Jurkat, Clone E6-1 (cell line): ENCODE data around the gene SLC17A9. TPM values are rescaled to one million over a fixed set of nuclear protein-coding genes. Genes with fewer than 3 reads are reported as not detected.

Source experiments
- DNase-seq: peaks from one replicate; pipeline ENCODE4 v3.0.0-alpha.2; 2011; ENCODE audit warnings: low read depth, low spot score
- H3K4me3 ChIP-seq: 2 replicates; pipeline ENCODE4 v1.5.1; 2011; ENCODE audit warnings: mild to moderate bottlenecking, low read length, control low read depth, moderate library complexity
- polyA plus RNA-seq: library from polyadenylated mRNA; unstranded; fragments of >200 nt; gene quantifications from one replicate; pipeline ENCODE4 v1.2.1, GENCODE V29; 2012; ENCODE audit warnings: missing spikeins; ENCODE audit not compliant: insufficient read length, insufficient read depth

Gene SLC17A9, protein sequence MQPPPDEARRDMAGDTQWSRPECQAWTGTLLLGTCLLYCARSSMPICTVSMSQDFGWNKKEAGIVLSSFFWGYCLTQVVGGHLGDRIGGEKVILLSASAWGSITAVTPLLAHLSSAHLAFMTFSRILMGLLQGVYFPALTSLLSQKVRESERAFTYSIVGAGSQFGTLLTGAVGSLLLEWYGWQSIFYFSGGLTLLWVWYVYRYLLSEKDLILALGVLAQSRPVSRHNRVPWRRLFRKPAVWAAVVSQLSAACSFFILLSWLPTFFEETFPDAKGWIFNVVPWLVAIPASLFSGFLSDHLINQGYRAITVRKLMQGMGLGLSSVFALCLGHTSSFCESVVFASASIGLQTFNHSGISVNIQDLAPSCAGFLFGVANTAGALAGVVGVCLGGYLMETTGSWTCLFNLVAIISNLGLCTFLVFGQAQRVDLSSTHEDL
- 3.1 TPM for polyA plus RNA-seq

DNA sequence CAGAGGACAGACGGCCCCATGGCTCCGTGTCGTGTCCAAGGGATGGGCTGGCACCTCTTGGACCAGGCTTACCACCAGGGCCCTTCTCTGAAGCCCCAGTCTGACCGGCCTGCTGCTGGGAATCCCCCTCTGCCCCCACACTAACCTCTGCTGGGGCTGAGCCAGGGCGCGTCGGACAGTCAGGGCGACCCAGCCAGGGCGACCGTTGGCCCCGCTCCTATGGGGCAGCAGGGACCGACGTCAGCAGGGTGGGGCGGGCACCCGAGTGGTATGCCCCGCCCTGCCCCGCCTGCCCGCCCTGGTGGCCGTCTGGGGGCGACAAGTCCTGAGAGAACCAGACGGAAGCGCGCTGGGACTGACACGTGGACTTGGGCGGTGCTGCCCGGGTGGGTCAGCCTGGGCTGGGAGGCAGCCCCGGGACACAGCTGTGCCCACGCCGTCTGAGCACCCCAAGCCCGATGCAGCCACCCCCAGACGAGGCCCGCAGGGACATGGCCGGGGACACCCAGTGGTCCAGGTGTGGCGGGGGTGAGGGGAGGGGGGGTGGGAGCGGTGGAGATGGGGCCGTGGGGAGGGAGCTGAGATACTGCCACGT is at the start of gene SLC17A9:
Gene SLC17A9 (plus strand): TSS at position 337 of the 595 bp plus-strand sequence. CDS start 122 bp downstream, at position 459.
- DNase-seq: no peak
- peak within 1 kb of the TSS; percentile 15; the same call in 1 of the 2 replicates for H3K4me3 ChIP-seq

DNA sequence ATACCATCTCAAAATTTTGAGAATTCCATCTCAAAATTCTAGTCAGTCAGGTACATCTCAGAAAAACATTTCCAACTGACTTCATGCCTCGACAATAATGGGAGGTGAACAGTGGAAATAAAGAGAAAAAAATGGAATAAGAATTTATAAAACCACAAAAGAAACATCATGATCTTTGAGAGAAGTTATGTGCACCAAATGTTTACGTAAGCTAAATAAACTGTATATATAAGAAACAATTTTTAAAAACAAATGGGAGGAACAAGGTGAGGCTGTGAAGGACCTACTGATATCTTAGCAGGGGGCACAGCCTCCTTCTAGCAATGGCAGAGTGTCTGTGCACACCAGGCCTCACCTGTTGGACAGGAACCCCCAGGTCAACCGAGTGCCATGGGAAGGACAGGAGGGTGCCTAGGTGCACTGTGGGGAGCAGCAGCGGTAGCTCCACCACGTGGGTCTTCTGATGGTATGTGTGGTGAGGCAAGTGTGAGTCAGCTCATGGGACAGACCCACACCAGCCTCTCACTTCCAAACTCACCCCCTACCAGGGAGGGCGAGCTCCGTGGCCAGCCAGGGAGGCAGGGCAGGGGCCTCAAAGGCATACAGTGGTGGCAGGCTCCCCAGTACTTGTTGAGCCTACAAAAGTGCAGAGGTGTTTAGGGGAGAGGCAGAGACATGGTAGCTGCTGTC is 49.4 kb upstream of the SLC17A9 start:
- H3K4me3 ChIP-seq: no peak overlapping the region

DNA sequence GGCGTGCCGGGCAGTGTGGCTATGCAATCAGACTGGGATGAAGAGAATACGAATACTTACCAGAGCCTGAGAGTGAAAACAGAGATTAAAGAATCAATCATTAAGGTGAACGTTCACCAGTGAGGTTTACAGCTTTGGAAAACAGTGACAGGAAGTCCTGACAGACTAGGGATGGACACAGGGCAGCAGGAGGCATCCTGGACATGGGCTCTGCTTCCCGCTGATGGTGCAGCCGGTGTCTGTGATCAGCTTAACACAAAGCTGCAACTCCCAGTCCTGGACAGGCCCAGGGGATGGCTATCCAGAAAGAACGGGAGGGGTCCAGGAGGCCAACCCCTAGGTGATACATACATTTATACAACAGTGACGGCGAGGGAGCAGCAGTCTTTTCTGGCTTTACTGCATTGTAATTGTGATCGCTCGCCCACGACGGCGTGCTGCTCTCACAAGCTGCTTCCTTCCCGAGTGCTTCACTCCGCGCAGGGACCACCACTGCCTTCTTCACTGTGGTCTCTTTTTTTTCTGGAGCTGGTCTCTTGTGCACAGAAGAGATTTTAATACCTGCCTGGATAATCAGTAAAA is 46.9 kb upstream of the SLC17A9 start:
- DNase-seq: no peak
- H3K4me3 ChIP-seq: no peak overlapping the region

More for the DNA sequence above, 49.4 kb upstream of the SLC17A9 start:
- no peak for DNase-seq

DNA sequence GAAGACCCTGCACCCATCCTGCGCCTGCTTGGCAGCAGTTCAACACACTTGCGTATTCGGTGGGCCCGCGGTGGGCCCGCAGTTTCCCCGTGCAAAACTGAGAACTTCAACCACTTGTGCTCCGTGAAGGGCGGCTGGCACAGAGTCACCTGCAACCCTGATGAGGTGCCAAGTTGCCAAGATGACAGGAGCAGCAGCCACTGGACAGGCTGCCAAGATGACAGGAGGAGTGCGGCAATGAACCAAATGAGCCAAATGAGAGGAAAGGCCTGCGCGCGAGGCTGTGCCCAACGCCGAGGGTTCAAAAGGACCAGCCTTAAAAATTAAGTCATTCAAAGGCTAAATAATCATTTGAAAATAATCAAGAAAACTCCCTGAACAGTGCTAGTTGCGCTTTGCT is 46.3 kb upstream of the SLC17A9 start:
- no peak for DNase-seq
- no peak overlapping the region for H3K4me3 ChIP-seq

DNA sequence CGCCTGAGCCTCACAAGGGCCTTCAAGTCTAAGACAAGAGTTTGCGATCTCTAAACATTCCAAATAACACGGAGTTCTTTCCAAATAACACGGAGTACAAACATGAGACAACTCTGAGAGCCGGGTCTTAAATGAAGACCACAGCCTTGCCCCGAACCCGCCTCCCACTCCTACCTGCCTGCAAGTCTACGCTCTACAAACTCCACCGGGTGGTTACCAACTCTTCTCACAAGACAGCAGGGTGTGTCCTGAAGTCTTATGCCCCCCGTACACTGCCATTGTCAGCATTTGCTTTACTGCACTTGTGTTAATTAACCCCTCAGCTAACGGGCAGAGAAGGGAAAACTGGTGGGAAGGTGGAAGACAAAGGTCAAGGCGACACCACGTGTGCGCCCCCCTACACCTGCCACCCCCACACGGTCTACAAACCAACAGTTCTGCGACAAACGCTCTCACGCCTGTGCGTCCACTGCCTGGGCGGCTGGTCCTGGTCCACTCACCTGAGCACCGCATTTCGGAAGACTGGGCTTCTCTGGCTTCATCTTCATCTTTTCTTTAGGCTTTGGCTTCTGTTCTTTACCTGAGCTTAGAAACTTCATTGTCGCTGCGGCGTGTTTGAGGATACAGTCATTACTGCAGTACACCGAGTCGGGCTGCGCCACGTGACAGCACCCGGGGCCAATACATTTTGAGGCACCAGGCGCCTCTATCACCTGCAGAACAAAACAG is 45.7 kb upstream of the SLC17A9 start:
- DNase-seq: no peak
- no peak overlapping the region for H3K4me3 ChIP-seq

DNA sequence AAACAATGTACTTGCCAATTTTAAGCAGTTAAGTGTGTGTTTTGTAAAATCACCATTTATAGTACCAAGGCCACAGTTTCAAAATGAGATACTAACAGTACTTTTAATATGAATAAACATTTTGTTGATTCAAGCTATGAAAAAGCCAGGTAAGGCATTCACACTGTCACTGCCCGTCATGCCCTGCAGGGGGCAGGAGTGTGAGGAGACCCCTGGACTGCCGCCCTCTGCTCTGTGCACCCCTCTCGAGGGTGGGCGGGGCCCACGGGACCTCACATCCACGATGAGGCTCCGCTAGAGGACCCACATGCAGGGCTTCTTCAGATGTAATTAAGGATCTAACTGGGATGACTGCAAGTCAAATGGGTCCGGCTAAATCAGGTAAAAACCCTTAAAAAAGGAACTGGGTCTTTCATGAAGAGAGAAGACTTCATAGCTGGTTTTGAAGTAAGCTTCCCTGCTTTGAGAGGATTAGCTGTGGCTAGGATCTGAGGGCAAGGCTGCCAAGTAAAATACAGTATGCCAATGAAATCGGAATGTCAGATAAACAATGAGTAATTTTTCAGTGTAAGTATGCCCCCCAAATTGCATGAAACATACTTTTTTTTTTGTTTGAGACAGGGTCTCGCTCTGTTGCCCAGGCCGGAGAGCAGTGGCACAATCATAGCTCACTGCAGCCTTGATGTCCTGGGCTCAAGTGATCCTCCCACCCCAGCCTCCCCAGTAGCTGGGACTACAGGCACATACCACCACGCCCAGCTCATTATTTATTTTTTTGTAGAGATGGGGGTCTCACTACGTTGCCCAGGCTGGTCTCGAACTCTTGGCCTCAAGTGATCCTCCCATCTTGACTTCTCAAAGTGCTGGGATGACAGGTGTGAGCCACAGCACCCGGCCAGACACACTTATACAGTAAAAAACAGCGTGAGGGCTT is 44.9 kb upstream of the SLC17A9 start:
- no peak for DNase-seq

DNA sequence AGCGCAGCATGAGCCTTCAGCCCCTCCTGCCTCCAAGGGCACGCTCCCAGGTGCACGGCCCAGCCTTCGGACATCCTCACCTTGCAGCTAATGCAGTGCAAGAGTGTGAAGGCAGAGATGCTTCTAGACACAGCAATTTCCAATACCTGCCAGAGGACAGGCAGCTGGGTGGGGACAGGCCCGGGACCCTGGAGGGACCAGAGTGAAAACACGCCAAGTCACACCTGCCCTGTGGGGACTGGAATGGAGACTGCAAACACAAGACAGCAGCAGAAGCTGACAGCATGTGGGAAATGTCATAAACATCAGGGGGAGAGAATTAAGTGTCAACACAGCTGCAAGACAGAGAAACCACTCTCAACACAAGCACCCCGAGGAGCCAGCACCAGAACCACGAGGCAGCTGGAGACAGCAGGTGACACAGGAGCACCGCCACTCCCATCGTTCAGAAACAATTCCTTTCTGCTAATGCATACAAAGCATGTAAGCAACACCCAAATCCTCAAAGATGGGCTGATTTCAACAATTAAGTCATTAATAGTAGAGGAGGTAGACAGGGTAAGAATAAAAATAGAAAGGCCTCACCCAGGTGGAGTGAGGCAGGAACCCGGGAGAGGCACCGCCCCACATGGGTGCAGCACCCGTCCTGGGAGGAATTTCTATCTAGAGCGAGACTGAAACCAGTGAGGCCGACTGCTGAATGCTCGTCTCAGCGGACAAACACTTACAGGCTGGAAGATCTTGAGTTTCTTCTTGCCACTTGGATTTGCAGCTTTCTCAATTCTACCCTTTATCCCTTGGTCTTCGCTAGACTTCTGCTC is 43.3 kb upstream of the SLC17A9 start:
- H3K4me3 ChIP-seq: no peak overlapping the region
- no peak for DNase-seq

More for the DNA sequence above, 44.9 kb upstream of the SLC17A9 start:
- H3K4me3 ChIP-seq: no peak overlapping the region

DNA sequence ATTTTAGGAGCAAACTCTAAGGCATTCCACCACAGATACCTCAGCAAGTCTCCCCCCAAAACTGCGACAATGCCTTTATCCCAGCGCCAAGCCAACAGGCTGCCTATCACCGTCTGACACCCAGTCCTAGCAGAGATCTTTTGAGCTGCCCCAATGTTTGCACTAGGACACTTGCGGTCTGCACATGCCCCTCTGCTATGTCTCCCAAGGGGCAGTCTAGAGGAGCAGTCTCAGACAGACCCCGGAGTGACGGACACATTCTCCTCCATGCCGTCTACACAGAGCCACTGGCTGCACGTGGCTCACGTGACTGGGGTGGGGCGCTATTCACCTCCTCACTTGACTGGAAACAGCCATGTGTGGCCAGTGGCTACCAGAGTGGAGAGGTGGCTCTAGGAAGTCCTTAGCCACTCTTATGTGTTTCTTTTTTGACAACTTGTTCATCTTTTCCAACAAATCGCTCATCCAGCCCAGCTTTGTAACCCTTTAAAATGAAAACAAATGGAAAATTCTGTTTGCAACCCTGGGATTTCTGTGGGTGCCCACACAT is 42.2 kb upstream of the SLC17A9 start:
- H3K4me3 ChIP-seq: no peak overlapping the region
- DNase-seq: no peak

DNA sequence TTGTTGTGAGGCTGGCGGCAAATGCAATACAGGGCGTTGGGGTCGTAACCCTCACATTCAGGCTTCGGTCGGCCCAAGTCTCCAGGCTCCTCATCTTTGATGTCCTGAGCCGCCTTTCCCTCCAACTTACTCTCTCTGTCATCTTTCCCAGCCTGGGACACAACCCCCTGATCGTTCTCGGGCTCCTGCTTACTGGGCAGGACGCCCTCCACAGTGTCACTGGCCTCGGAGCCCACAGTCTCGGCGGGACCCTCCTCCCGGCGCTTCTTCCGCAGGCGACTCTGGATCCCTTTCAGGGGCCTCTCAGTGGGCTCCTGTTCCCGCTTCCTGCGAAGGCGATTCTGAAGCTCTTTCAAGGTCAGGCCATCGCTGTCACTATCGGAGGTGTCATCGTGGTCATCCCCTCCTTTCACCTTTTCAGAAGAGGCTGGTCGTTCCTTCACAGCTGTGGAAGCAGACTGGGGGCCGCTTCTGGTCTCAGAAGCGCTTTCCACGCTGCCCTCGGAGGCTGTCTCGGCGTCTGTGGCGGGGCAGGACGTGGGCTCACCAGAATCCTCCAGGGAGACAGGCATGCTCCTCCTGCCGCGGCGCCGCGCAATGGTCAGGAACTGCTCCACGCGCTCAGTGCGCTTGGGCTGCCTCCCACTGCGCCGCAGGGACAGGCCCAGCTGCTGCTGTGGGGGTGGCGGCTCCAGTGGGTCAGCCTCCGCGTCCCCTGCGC is 41.6 kb upstream of the SLC17A9 start:
- H3K4me3 ChIP-seq: no peak overlapping the region
- DNase-seq: no peak

DNA sequence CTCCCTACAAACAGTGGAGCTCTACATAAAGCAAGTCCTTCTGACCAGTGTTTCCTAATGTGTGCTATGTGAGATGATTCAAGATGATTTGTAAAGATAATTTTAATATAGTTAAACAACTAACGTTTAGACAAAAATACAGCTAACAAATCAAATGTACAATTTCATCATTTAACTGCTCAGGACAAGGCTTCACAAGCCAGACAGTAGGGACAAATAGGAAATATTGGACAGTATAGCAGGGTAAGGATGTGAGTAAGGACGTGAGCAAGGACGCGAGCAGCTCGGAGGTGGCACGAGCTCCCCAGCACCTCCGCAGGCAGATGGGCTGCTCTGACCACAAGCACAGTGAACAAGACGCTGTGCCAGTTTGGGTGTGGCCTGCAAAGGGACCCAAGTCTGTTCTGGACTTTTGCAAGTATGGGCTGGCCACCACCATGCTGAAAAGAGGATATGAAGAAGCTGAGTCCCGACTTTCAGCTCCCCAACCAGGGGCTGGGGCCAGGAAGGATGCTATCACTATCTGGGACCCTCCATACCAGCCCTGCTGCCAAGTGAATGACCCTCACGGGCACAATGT is 40.7 kb upstream of the SLC17A9 start:
- H3K4me3 ChIP-seq: no peak overlapping the region
- no peak for DNase-seq

DNA sequence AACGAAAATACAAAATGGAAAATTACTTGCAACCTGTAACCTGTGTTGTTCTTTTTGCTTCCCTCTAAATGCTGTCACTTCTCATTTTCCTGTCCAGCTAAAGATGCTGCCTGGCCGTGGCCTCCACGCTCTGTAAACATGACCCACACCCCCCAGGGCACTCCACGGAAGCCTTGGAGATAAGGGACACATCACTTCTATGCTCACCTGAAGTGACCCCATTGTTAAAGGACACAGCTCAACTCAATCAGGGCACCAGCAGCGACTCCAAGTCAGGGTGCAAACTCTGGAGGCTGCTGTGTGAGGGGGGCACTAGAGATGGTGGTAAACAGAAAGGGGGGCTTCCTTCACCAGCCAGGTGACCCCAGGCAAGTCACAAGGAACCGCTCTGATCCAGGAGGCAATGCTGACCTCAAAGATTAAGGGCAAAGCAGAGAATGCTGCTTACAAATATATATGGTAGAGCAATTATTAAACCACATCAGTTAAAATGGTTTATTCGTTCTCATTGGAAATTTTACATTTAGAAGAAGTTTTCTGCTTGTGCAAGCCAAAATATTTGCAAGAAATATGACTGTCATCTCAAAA is 39.4 kb upstream of the SLC17A9 start:
- no peak overlapping the region for H3K4me3 ChIP-seq
- DNase-seq: no peak

DNA sequence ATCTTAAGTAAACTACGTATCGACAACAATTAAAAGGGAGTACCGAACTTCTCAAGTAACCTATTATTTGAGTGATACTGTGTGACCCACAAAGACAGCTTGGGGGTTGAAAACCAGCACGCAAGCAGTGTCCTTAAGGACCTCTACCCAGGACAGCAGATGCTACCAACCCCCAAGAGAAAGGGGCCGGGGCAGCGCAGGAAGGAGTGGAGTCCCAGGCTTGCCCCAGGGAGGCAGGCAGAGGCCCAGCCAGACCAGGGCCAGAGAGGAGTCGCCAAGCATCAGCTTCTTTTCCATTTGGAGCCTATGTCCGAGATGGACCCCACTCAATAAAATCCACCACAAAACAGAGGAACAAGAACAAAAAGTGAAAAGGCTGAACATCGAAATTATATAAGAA is 38.1 kb upstream of the SLC17A9 start:
- DNase-seq: no peak
- H3K4me3 ChIP-seq: no peak overlapping the region

DNA sequence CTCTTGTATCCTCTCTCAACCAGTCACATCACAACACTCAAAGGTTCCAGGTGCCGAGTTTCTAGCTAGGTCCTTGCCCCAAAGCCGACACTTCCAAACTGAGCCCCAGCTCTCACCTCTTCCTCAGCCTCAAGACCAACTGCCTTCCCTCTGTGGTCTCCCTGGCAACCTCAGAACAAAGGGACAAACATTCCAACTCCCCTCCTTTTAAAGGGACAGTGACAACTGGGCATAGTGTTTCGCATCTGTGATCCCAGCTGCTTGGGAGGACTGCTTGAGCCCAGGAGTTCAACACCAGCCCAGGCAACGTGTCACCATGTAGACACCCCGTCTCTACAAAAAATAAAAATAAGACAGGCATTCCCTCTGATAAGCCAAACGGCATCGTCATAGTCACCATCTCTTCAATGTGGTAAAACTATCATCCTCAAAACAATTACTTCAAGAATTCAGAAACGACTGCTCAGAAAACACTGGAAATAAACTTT is 37.5 kb upstream of the SLC17A9 start:
- H3K4me3 ChIP-seq: peak overlapping the region; percentile 4
- DNase-seq: peak; percentile 79

DNA sequence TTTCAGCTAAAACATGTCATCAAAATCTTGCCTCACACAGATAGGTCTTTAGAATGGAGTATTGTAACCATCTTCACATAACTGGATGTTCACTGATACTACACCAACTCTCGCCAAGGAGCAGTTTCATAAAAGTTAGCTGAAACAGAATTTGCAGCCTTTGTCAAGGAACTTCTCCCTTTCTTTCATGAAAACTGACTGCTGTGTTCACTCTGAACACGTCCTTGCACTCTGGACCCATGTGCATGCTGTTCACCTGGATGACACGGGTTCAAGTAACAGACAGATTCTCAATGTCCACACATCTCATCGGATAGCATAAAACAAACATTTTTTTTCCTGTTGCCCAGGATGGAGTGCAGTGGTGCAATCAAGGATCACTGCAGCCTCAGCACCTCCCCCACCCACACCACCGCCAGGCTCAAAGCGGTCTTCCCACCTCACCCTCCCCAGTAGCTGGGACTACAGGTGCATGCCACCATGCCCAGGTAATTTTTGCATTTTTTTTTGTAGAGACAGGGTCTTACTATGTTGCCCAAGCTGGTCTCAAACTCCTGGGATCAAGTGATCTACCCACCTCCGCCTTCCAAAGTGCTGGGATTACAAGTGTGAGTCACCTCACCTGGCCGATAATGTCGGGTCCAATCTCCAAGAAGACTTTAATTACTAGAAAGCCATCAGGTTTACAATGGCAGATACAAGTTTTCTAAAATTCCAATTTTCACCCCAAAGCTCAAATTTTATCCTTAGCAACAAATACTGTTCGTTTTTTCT is 35.6 kb upstream of the SLC17A9 start:
- no peak overlapping the region for H3K4me3 ChIP-seq
- DNase-seq: no peak

DNA sequence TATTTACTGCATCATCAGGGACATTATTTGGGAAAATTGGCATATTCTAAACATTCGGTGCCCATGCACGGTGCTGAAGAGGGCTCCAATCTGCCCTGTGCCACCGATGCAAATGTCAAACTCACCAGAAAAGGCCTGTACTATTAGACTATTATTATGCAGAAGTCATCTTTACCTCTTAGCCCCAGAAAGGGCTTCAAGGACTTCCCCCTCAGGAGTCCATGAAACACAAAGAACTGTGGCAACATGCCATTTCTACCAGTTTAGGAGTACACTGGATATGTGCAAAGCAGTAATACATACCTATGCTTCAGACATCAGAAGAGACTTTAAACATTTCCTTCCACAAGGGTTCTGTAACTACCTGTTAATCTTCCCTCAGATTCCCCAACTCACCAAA is 34.8 kb upstream of the SLC17A9 start:
- H3K4me3 ChIP-seq: no peak overlapping the region
- no peak for DNase-seq
